Mammary epithelial cell (primary cell): Measurements from ENCODE around the gene RAVER1.

Source experiments
- CTCF ChIP-seq, 2 donors: IDR thresholded peaks in 1 of 2; conservative IDR thresholded peaks in 1 of 2; 2 replicates each; pipeline ENCODE4 v1.5.1; 2011 to 2012; ENCODE audit warnings: inconsistent platforms in 2 of 2, low read length in 2 of 2, mild to moderate bottlenecking in 2 of 2, control low read depth in 1 of 2, low read depth in 1 of 2; ENCODE audit not compliant: insufficient read depth in 1 of 2; ENCODE audit errors: extremely low read depth in 1 of 2
- EZH2 ChIP-seq: IDR thresholded peaks from 2 replicates; pipeline ENCODE4 v1.6.1; 2012; ENCODE audit warnings: low read length, inconsistent platforms, borderline replicate concordance

DNA sequence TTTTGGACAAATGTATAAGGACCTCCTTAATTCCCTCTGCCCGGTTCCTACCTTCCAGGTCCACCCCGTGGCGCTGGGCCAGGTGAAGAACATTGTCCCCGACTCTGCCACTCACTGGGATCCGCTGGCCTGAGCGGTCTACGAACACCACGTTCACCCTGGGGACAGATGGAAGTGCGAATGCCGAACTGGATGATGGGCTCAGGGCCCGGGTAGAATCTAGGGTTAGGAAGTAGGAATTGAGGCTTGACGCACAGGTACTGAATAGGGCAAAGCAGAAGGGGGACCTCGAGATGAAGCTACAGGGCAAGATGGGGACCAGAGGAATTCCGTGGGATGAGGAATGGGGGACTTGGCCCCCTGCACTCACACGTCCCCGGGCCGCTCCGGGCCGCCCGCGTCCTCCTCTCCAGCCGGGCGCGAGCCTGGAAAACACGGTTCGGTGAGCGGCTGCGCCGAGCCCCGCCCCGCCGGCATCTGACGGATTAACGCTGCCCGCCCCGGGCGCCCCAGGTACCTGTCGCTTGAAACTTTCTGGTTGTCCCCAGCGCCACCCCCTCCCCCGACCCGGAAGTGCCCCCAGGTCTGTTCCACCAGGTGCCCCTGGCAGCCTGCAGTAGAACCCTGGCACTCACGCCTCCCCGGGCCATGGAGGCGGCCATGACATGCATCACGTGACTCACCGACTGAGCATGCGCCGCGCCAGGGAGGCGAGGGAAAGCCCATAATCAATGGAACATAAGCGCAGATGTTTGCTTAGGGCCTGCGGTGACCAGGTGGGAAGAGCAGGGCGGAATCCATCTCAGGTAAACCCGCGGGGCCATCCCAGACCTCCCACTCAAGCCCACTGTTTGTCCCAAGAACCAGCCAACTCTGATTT, 17.8 kb downstream of the RAVER1 start, which contains the start of gene FDX2:
- TF ChIP-seq CTCF (conservative IDR thresholded peaks at IDR 0.05 in 1 of 2, IDR thresholded peaks at IDR 0.05 in 1 of 2; ENCODE audit: extremely low read depth in 1 of 2, insufficient read depth in 1 of 2, low read depth in 1 of 2, low read length in 2 of 2) = no peak
- TF ChIP-seq EZH2 = no peak
